ENCODE measurements around the gene GALM.
"Not testable (repeated sequence)": the region's sequence is repeated elsewhere in the genome, so short reads cannot be mapped to it uniquely, and the experiment has no call there.

Gene GALM

GRCh38 chr2:38750891-38751595 is 85.1 kb downstream of the GALM start, which contains the start of gene SRSF7:
TSS of gene SRSF7 (minus strand) at chr2:38751361. CDS start at chr2:38751256, 105 bp downstream.
- peaks cover 58% of the 10 kb centered on the region for H3K4me1 ChIP-seq (ENCODE audit: low read depth, poor library complexity, severe bottlenecking)
- H3K27ac ChIP-seq: peak within 1 kb of the TSS; percentile 97
- H3K79me2 ChIP-seq (ENCODE audit: insufficient read depth, low read depth): peaks cover 52% of the 10 kb centered on the region
- H3K27me3 ChIP-seq (ENCODE audit: insufficient read depth, low read depth): no peaks in the 10 kb centered on the region
- H3K4me3 ChIP-seq (IDR thresholded peaks at IDR 0.05; ENCODE audit: insufficient read depth, low read depth, low read length): peak within 1 kb of the TSS; percentile 91
- peak within 1 kb of the TSS; percentile 87 for H3K4me2 ChIP-seq
- TF ChIP-seq CTCF (conservative IDR thresholded peaks at IDR 0.05; ENCODE audit: low read depth, low read length): no peak
- peaks cover 41% of the 10 kb centered on the region; the same call in 1 of the 2 replicates for H3K36me3 ChIP-seq (ENCODE audit: insufficient read depth)
- H2AFZ ChIP-seq (ENCODE audit: low read depth): peak within 1 kb of the TSS; percentile 77
- peak within 1 kb of the TSS; percentile 100 for H3K9ac ChIP-seq
- peaks cover 40% of the 10 kb centered on the region for H4K20me1 ChIP-seq (ENCODE audit: insufficient read depth)

- Histone ChIP-seq H3K9ac (peak overlapping the region; percentile 100), H3K4me1 (ENCODE audit: low read depth, poor library complexity, severe bottlenecking) (peaks cover 51% of the 10 kb centered on the region), H3K36me3 (ENCODE audit: insufficient read depth) (peaks cover 34% of the 10 kb centered on the region; the same call in 1 of the 2 replicates), H2AFZ (ENCODE audit: low read depth) (peak overlapping the region; percentile 77), H3K4me3 (IDR thresholded peaks at IDR 0.05; ENCODE audit: insufficient read depth, low read depth, low read length) (no peak overlapping the region), H3K27ac (peak overlapping the region; percentile 97), H3K27me3 (ENCODE audit: insufficient read depth, low read depth) (no peaks in the 10 kb centered on the region), H4K20me1 (ENCODE audit: insufficient read depth) (peaks cover 32% of the 10 kb centered on the region), H3K79me2 (ENCODE audit: insufficient read depth, low read depth) (peaks cover 44% of the 10 kb centered on the region), H3K4me2 (peak overlapping the region; percentile 21)
- TF ChIP-seq CTCF (conservative IDR thresholded peaks at IDR 0.05; ENCODE audit: low read depth, low read length): no peak
These were observed 85.9 kb downstream of the GALM start for GRCh38 chr2:38751596-38752410.

GRCh38 chr2:38754049-38754448 is 88.1 kb downstream of the GALM start:
- Histone ChIP-seq H3K36me3 (ENCODE audit: insufficient read depth) (peaks cover 11% of the 10 kb centered on the region; the same call in 1 of the 2 replicates), H3K4me3 (IDR thresholded peaks at IDR 0.05; ENCODE audit: insufficient read depth, low read depth, low read length) (no peak overlapping the region), H4K20me1 (ENCODE audit: insufficient read depth) (peaks cover 12% of the 10 kb centered on the region), H3K79me2 (ENCODE audit: insufficient read depth, low read depth) (peaks cover 22% of the 10 kb centered on the region), H3K27me3 (ENCODE audit: insufficient read depth, low read depth) (no peaks in the 10 kb centered on the region), H3K4me2 (peak overlapping the region; percentile 44), H3K4me1 (ENCODE audit: low read depth, poor library complexity, severe bottlenecking) (peaks cover 28% of the 10 kb centered on the region), H3K9ac (0 out of 2 replicates have a peak overlapping the region, but pooled peaks have one; percentile 13), H3K27ac (no peak overlapping the region), H2AFZ (ENCODE audit: low read depth) (no peak overlapping the region)
- TF ChIP-seq CTCF (conservative IDR thresholded peaks at IDR 0.05; ENCODE audit: low read depth, low read length): no peak

GRCh38 chr2:38754506-38754905 is 88.6 kb downstream of the GALM start:
- Histone ChIP-seq H3K27ac (no peak overlapping the region), H3K4me2 (peak overlapping the region; percentile 44), H3K4me3 (IDR thresholded peaks at IDR 0.05; ENCODE audit: insufficient read depth, low read depth, low read length) (no peak overlapping the region), H3K79me2 (ENCODE audit: insufficient read depth, low read depth) (peaks cover 17% of the 10 kb centered on the region), H3K4me1 (ENCODE audit: low read depth, poor library complexity, severe bottlenecking) (peaks cover 24% of the 10 kb centered on the region), H3K27me3 (ENCODE audit: insufficient read depth, low read depth) (no peaks in the 10 kb centered on the region), H3K36me3 (ENCODE audit: insufficient read depth) (peaks cover 7% of the 10 kb centered on the region; the same call in 1 of the 2 replicates), H3K9ac (0 out of 2 replicates have a peak overlapping the region, but pooled peaks have one; percentile 13), H2AFZ (ENCODE audit: low read depth) (no peak overlapping the region), H4K20me1 (ENCODE audit: insufficient read depth) (peaks cover 8% of the 10 kb centered on the region)
- no peak for TF ChIP-seq CTCF (conservative IDR thresholded peaks at IDR 0.05; ENCODE audit: low read depth, low read length)

GRCh38 chr2:38755891-38756290 is 90.0 kb downstream of the GALM start:
- not testable (repeated sequence) for H3K4me3 ChIP-seq (IDR thresholded peaks at IDR 0.05; ENCODE audit: insufficient read depth, low read depth, low read length); H3K27me3 ChIP-seq (ENCODE audit: insufficient read depth, low read depth); H3K36me3 ChIP-seq (ENCODE audit: insufficient read depth); H4K20me1 ChIP-seq (ENCODE audit: insufficient read depth); H2AFZ ChIP-seq (ENCODE audit: low read depth); H3K79me2 ChIP-seq (ENCODE audit: insufficient read depth, low read depth); H3K4me2 ChIP-seq; H3K9ac ChIP-seq; H3K27ac ChIP-seq
- peaks cover 21% of the 10 kb centered on the region for H3K4me1 ChIP-seq (ENCODE audit: low read depth, poor library complexity, severe bottlenecking)
